ENCODE measurements around the gene MCF2L. TPM values are rescaled to one million over a fixed set of nuclear protein-coding genes. Genes with fewer than 3 reads are reported as not detected.

MCF2L gene
- total and polyA plus RNA-seq, 10 of the 15 experiments (the other 5 are each of a cell fraction or from before 2014, with no cell fraction given) = 0.06 to 1.1 (median 0.21) TPM; not detected in 2

- Histone ChIP-seq H3K9me3 (replicated peaks; ENCODE audit: control insufficient read depth, insufficient read depth, low read length) (no peaks in the 10 kb centered on the region), H3K9ac (ENCODE audit: control insufficient read depth, insufficient read depth, low read length) (no peak overlapping the region), H3K4me2 (ENCODE audit: control insufficient read depth, insufficient read depth) (no peak overlapping the region), H4K20me1 (ENCODE audit: control insufficient read depth, insufficient read depth) (no peaks in the 10 kb centered on the region), H3K36me3 (ENCODE audit: control insufficient read depth in 2 of 2, insufficient read depth in 2 of 2, low read length in 1 of 2) (no peaks in the 10 kb centered on the region), H3K4me3 (no peak overlapping the region), H3K27me3 (replicated peaks in 1 of 2; ENCODE audit: control insufficient read depth in 2 of 2, insufficient read depth in 2 of 2, low read length in 1 of 2) (no peaks in the 10 kb centered on the region), H2AFZ (ENCODE audit: control insufficient read depth, low read depth, low read length) (no peak overlapping the region), H3K4me1 (ENCODE audit: control insufficient read depth, insufficient read depth, low read length) (no peaks in the 10 kb centered on the region), H3K79me2 (ENCODE audit: control insufficient read depth, insufficient read depth, low read length) (no peaks in the 10 kb centered on the region), H3K27ac (ENCODE audit: control insufficient read depth, insufficient read depth) (no peak overlapping the region)
- DNase-seq (ENCODE audit: low read depth, low spot score) (no peak), FAIRE-seq (no peak), ATAC-seq (no peak)
- ChIA-PET RAD21 (ENCODE audit: unreplicated experiment) (no interaction called here), SMC1A (ENCODE audit: uncharacterized antibody, unreplicated experiment) (no interaction called here), CTCF (no interaction called here), POLR2A (no interaction called here)
- intact Hi-C loops (cut with micrococcal nuclease; ENCODE audit: unreplicated experiment) (no loop called here), in situ Hi-C loops (cut with MboI) (no loop called here)
- TF ChIP-seq CEBPB (IDR thresholded peaks at IDR 0.05; ENCODE audit: borderline replicate concordance in 1 of 2, low read depth in 2 of 2, low read length in 2 of 2) (no peak), SUZ12 (IDR thresholded peaks at IDR 0.05; ENCODE audit: unreplicated experiment) (no peak), ZNF622 (IDR thresholded peaks at IDR 0.05) (no peak), CBX5 (IDR thresholded peaks at IDR 0.05; ENCODE audit: low read depth) (no peak), HDAC2 (IDR thresholded peaks at IDR 0.05) (no peak), IKZF1 (conservative IDR thresholded peaks at IDR 0.05) (no peak), JUND (IDR thresholded peaks at IDR 0.05; ENCODE audit: low read depth, low read length) (no peak), WRNIP1 (IDR thresholded peaks at IDR 0.05; ENCODE audit: borderline replicate concordance, low read depth, low read length) (no peak), NR2F1 (conservative IDR thresholded peaks at IDR 0.05) (no peak), TBL1XR1 (IDR thresholded peaks at IDR 0.05; ENCODE audit: low read depth, low read length) (no peak), SREBF1 (IDR thresholded peaks at IDR 0.05; ENCODE audit: low read length) (no peak)
- 47% methylated on average over 7 of the region's 7 CpGs for WGBS (ENCODE audit: insufficient coverage, insufficient replicate concordance, low lambda C conversion rate, missing lambda C conversion rate)
- BruUV-seq (replicated peaks) = no TSS peak
Measured at GRCh38 chr13:113097651-113098050, 128.6 kb downstream of the MCF2L start.
